AG20443 (cell line): ENCODE measurements around the gene GNAQ.

ENCODE experiments used
- DNase-seq: peaks from one replicate; pipeline ENCODE4 v3.0.0; 2012; ENCODE audit warnings: low spot score, mixed read lengths

Gene GNAQ

DNA sequence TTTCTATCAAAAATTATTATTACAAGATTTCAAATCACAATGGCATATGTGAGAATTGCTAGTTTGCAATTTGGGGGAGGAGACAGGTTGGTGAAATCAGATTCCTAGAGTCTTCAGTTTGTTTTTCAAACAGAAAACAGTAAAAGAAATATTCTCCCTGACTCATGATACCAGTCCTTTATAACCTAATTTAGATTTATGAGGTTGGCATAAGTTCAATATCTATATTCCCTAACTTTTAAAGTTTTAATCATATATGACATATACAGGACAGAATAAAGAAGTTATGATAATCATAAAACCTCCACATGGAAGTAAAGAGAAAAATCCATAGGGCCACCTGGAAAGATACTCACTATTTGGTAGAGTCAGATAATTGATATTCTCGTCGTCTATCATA lies 216.4 kb downstream of the GNAQ start:
- no peak for DNase-seq

DNA sequence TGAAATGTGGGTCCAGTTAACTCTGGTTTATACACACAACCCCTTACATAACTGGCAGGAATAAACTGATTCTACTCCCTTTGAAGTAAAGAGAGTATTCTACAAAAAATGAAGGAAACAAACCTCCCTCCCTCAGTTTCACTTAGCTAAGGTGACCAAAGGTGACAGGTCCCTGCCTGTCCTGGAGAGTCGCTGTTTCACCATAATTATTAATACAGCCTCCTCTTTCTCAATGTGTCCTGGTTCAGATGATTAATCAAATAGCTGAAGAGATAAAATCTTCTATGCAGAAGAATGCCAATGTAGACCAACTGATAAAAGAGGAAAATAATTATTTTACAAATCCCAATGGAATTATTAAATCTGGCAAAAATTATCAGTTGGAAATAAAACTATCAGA lies 219.8 kb downstream of the GNAQ start:
- DNase-seq, result no peak

DNA sequence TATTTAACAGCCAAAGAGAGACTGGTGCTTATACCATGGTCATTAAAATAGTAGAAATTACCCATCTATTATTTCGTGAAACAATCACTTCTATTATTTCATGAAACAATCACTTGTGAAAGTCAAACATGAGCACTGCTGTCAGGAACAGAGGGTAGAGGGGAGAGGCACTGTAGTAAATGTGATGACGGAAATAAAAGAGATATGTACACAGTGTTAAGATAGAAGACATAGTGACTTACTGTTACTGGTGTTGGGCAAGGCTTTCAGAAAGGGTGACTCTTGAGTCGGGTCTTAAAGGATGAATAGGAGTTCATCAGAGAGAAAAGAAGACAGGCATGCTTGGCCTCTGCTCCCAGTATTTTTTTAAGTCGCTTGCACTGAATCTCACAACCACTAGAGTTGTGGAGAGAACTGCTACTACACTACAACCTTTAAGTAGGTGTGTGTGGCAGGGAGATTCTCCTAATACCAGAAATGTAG lies 220.9 kb downstream of the GNAQ start:
- DNase-seq, result no peak

DNA sequence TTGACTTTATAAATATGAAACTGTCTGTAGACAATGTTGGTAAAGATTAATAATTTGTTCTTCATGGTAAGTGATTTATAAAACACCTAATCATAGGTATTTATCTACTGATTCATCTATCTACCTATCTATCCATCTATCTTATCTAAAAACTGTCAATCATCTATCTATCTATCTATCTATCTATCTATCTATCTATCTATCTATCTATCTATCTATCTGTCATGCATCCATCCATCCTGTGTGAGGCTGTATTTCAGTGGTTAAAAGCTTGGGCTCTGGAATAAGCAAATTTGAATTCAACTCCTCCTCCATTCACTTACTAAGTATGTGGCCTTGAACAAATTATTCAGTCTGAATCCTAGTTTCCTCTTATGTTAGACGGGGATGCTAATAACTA lies 221.6 kb downstream of the GNAQ start:
- no peak for DNase-seq

DNA sequence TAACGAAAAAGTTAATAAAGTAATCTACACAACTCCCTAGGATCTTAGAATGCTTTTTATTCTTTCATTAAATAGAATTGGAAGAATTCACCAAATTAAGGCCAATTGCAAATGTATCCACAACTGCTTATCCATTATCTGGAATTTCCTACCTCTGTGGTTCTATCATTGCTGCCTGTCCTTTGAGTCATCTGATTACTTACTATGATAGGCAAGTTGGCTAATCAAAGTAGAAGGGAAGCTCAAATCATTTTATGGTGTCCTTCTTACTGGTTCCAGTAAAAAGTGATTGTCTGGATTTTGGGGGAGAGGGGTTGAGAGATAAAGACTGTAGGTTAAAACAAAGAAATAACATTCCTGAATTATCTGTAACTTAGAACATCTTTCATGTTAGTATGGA lies 222.1 kb downstream of the GNAQ start:
- no peak for DNase-seq

DNA sequence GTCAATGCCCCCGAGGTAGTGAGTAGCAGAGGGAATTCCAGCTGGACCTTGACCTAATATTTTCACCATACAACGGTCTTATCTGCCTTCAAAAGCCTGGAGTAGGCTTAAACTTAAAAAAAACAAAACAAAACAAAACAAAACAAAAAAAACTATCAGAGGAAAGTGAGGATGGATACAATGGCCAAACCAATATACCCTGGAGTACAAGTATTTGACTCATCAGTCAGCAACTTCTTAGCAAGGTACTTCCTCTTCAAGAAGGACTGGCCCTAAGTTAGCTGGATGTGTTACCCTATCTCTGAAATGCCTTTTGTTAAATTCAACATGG lies 222.9 kb downstream of the GNAQ start:
- DNase-seq, result no peak

DNA sequence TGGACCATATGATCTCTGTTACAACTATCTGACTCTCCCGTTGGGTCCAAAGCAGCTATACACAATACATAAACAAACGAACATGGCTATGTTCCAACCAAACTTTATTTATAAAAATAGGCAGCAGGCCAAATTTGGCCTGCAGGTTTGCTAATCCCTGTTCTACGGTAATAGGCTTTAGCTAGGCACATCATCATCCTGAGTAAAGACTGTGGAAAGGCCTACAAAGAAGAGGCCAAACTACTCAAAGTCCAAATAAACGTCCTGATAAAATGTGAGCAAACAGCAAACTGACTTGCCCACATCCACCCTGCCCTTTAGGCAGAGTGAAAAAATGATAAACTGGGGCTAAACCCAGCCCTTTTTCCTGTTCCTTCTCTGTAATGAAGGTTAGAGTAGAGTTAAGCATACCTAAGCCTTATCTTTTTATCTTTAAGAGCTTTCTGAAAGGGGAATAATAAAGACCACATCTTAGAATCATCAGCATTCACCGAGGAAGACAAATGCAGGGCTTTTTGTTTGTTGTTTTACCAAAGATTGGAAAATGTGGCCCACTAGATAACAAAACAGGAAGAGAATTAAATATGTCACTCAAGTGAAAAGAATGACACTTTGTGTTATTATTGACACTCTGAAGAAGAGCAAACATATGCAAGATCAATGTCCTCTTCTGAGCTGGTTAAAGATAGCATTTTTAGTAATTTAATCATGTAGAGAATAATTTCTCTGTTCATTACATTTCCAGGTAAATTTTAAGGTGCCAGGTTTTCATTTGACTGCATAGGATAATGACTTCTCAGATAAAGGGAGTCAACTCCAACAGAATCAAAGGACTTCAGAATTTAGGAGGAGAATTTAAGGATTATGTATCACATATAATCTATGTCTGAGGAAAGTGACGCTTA lies 223.5 kb downstream of the GNAQ start:
- no peak for DNase-seq

DNA sequence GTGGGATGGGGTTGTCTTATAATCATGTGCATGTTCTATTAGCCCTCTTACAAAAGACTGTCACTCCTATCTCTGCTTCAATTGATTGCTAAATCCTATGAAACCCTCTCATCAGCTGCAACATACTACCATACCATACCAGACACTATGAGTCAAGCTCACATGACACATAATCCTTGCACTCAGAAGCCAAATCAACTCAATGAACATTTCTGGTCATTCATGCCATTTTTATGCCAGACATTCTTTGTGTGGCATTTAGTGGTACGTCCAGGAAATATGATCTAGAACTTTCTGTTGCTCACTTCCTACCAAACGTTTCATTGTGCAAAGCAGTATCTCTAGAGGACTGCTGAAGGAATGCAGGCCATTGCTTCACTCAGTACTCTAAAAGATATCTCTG lies 224.3 kb downstream of the GNAQ start:
- DNase-seq, result peak; percentile 78

DNA sequence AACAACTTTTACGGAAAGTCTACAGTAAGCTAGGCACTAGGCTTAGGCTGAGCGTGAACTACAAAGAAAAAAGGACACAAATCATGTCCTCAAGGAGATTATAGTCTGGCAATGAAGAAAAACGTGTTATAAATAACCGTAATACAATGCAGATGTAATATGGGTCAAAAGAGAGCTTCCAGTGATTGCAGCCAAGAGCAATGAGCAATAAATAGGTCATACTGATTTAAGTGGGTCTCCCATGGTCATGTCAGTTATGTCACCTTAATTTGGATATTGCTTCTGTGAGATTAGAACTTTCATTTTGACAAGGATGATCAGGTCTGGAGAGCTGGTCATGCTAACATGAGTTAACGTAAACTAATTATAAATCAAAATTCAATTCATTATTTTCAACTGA lies 224.9 kb downstream of the GNAQ start:
- DNase-seq, result no peak

DNA sequence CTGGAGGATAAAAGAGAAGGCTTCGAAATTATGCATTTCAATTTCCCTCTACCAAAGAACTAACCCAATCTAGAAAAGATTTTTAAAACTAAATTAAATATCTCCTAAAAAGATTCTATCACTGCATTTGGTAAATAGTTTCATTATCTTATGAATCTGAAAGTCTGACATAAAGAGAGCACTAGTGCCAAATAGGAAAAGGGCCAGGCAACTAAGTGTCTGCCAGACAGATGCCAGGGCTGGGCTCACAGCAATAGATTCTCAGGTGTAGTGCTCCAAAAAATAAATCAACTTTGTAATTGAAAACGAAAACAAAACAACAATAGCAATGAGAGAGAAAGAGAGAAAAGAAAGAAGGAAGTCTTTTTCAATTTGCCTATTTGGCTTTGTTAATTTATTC lies 225.8 kb downstream of the GNAQ start:
- DNase-seq, result no peak

DNA sequence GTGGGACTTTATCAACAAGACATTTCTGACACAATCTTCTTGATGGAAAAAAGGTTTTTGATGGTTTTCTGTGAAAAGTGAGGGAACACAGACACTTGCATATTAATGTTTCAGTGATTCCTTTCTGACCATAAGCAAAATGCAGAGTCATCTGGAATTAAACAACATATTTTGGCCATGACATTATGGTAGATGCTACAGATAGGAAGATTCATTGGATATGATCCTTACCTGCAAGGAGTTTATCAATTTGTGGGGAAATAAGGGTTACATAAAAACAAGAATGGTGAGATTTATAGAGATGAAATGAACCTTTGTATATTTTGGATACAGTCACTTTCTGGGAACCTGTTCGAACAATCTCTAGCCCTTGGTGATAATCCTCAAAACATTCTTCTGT lies 228.2 kb downstream of the GNAQ start:
- DNase-seq, result no peak

DNA sequence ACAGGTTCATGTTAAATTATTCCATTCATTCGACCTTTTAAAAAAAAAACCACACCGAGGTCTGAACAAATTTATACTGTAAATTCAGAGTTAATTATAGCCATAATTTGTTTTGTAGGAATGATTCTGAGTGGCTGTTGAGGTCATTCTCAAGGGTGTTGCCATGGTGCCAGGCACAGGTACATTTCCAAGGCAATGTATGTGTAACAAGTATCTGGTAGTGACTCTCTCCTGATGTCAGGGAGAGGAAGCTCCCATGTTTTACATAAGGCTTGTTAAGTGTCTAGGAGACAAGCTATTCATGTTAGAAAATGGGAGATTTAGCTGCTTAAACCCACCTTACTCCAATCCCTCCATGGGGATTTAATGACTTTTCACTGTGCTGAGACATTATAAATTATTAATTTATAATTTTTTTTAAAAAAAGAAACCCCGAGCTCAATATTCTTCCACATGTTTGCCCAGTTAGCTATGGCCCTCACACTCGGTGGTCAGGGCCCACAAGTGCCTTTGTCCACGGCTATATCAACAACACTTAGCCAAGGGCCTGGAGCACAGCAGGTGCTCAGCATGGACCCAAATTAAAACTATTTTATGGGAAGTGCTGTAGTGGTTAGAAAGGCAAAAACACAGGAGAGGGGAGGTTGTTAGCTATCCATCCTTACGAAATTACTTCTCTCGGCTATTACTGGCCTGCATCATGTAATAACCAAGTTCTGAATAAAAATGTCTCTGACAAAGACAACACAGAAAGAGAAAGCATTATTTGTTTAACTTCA lies 228.9 kb downstream of the GNAQ start:
- DNase-seq, result no peak

DNA sequence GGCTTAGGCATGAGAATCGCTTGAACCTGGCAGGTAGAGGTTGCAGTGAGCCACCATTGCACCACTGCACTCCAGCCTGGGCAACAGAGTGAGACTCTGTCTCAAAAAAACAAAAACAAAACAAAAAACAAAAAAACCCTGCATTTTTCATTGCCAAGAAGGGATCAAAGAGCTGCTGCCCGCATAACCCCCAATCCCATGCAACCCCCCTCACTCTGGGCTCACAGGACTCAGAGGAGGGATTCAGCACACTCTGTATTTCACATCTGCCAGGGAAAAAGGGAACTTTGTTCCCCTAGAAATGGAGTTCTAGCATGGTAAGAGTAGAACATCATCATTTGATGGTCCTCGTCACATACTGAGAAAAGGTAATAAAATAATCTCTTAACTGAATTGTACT lies 229.5 kb downstream of the GNAQ start:
- no peak for DNase-seq

DNA sequence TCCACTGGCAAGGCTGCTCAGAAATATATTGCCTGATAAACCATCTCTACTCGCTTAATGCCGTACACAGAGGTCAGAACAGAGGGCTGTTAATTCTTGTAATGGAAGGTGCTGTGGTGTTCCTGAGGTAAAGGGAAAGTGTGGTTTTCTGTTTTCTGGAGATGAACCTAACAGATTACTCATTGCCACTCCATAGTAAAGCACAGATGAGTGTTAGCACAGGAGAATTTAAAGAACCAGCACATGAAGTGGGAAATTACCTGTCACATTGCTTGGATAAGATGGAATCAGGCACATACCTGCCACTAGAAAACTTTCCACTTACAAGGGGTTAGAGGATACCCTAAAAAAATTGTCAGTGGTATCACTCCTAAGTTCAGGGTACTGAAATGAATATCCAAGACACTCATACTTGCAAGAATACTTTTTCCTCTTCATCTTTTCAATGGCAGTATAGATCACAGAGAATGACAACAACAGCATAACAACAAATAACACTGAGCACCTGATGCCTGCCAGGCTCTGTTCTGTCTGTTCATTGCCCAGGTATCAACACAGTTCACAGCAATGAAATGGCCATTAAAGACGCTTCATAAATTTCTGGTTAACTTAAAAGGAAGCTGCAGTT lies 230.6 kb downstream of the GNAQ start:
- DNase-seq, result no peak

DNA sequence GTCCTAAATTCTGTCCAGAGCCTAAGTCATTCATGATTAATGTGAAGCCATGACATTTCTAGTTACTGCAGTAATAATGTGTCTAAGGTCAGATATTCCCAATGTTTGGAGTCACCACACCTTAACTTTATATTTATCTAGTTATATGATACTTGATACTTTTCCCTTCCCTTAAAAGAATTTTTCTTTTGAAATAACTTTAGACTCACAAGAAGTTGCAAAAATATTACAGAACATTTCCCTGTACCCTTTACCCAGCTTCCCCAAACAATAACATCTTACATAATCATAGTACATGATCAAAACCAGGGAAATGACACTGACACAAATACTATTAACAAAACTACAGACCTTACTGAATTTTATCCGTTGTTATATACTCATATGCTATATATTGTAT lies 233.5 kb downstream of the GNAQ start:
- no peak for DNase-seq

DNA sequence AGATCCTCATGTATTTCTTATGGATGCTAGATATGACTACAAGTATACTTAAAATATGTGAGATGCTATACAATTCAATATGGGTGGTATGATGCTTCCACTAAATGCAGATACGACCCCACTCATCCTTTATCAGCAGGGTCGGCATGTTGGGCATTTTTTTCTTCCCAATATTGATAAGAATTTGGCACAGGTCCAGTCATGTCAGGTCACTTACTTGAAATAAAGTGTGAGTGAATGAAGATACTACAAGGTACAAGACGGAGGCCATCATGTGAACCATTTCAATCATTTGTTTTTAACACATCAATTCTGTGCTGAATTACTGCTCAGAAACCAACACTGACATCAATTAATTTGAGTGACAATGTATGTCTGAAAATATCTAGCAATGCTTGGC lies 236.6 kb downstream of the GNAQ start:
- no peak for DNase-seq

DNA sequence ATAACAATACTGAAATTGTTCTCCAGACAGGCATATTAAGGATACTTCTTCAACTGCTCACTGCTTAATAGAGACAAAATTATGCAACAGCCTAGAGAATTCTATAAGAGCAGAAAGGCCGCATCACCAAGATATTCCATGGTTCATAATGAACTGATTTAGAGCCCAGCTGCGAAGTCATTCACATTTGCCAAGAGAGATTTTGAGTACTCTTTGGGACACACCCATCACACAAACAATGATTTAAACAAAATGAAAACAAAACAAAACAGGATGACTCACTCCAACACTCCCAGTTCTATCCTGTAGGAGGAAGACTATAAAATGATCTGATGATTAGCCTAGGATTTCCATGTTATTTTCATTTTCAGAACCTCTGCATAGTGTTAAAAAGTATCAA lies 237.8 kb downstream of the GNAQ start:
- DNase-seq, result peak; percentile 39

DNA sequence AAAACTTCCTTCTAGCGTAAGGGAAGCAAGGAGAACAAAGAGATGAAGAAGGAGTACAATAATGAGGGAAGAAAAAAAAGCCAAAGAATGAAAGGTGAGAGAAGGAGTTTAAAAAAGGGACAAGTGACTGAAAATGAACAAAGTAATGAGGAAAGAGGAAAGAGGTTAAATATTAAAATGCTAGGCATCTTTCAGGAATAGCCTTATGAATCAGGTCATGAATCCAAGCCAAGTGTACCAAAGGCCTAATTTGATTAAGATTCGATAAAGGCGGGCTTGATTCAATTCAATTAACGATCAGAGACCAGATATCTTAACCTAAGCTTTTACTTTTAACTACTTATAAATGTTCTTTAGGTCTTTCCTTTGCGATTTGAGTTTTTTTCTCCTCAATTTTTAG lies 241.7 kb downstream of the GNAQ start:
- no peak for DNase-seq

DNA sequence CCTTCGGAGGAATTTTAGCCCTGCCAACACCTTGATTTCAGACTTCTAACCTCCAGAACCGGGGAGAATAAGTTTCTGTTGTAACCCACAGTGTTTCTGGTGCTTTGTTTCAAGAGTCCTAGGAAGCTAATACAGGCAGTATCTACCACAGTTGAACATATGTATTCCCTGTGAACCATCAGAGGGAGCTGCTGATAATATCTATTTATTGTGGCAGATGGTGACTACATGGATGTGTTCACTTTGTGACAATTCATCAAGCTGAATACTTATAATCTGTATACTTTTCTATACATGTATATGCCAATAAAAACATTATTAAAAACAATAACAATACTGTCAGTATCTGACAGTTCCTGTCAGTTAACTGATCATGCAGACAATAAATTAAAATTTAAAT lies 246.3 kb downstream of the GNAQ start:
- no peak for DNase-seq

DNA sequence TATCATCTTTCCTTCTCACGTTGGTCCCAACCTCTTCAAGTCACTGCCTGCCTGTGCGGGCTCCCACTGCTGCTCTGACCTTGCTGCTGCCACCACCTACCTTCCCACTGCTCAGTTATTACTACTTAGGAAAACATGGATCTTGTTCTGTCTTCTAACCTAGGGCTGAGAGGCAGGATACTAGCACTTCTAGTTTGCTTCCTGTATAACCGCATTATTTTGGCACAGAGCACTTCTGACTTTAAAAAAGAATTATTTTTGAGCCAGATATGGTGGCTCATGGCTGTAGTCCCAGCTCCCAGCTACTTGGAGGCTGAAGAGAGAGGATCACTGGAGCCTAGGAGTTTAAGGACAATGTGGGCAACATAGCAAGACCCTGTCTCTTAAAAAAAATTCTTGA lies 248.1 kb downstream of the GNAQ start:
- no peak for DNase-seq

DNA sequence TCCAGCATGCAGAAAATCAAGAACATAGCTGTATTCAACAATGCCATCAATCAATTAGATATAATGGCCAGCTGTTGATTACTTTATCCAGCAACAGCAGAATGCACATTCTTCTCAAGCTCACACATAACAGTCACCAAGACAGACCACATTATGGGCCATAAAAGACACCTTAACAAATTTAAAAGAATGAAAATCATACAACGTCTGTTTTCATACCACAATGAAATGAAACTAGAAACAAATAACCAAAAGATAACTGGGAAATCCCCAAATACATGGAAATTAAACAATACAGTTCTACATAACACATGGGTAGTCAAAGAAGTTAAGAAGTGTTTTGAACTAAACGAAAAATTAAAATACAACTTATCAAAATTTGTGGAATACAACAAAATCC lies 252.6 kb downstream of the GNAQ start:
- DNase-seq, result no peak

DNA sequence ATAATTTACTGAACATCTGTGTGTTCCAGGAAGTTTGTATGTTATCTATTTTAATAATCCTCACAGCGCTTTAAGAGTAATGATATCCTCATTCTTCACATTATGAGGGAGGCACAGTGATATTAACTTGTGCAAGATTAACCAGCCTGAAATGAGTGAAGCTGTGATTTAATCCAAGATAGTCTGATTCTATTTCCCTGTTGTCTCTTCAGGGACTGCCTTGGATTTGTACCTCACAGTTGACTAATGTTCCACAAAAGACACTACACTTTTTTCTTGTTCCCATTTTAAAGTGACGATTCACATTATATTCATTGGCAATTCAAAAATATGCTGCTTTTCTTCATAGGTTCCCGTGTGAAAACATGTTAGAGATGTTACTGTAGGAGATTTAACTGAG lies 258.2 kb downstream of the GNAQ start:
- DNase-seq, result no peak

DNA sequence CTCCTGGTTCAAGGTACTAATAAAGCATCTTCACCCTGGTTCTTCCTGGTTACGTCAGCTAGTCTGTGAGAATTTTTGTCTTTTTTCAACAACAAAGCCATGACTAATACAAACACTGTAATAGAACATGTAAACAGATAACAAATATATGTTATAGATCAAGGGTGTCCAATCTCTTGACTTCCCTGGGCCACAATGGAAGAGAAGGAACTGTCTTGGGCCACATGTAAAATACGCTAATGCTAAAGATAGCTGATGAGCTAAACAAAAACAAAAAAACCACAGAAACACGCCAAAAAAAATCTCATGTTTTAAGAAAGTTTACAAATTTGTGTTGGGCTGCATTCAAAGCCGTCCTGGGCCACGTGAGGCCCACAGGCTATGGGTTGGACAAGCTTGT lies 259.0 kb downstream of the GNAQ start:
- no peak for DNase-seq
